ENCODE measurements around the gene CD207.
"Not testable (repeated sequence)": the region's sequence is repeated elsewhere in the genome, so short reads cannot be mapped to it uniquely, and the experiment has no call there.

The CD207 gene

GRCh38 chr2:70828914-70829824 lies 6.4 kb downstream of the CD207 start:
- DNase-seq (ENCODE audit: low read depth) = no peak

- DNase-seq (ENCODE audit: low read depth) = no peak
These were observed 7.5 kb downstream of the CD207 start for GRCh38 chr2:70828115-70828514.

GRCh38 chr2:70827388-70827787 lies 8.2 kb downstream of the CD207 start:
- no peak for DNase-seq (ENCODE audit: low read depth)

- DNase-seq (ENCODE audit: low read depth) = no peak
These were observed 8.8 kb downstream of the CD207 start for GRCh38 chr2:70826696-70827350.

GRCh38 chr2:70823249-70823648 lies 12.4 kb downstream of the CD207 start:
- no peak for DNase-seq (ENCODE audit: low read depth)

GRCh38 chr2:70822843-70823242 lies 12.8 kb downstream of the CD207 start:
- no peak for DNase-seq (ENCODE audit: low read depth)

GRCh38 chr2:70820499-70820898 lies 15.1 kb downstream of the CD207 start, which contains the start of gene CLEC4F:
CLEC4F (minus strand) TSS chr2:70820599; CDS start chr2:70820523, 76 bp downstream.
- DNase-seq (ENCODE audit: low read depth) = no peak

- no peak for DNase-seq (ENCODE audit: low read depth)
These were observed 18.2 kb downstream of the CD207 start for GRCh38 chr2:70817284-70817954.

GRCh38 chr2:70816726-70817125 lies 18.9 kb downstream of the CD207 start:
- DNase-seq (ENCODE audit: low read depth) = no peak

GRCh38 chr2:70808983-70809958 lies 26.3 kb downstream of the CD207 start:
- no peak for DNase-seq (ENCODE audit: low read depth)

- no peak for DNase-seq (ENCODE audit: low read depth)
These were observed 27.8 kb downstream of the CD207 start for GRCh38 chr2:70807828-70808118.

GRCh38 chr2:70807102-70807827 lies 28.4 kb downstream of the CD207 start:
- DNase-seq (ENCODE audit: low read depth) = no peak

- no peak for DNase-seq (ENCODE audit: low read depth)
These were observed 29.0 kb downstream of the CD207 start for GRCh38 chr2:70806620-70807019.

GRCh38 chr2:70806013-70806412 lies 29.6 kb downstream of the CD207 start:
- DNase-seq (ENCODE audit: low read depth) = no peak

GRCh38 chr2:70801607-70802263 lies 33.9 kb downstream of the CD207 start:
- DNase-seq (ENCODE audit: low read depth) = no peak

- DNase-seq (ENCODE audit: low read depth) = no peak
These were observed 35.9 kb downstream of the CD207 start for GRCh38 chr2:70799706-70800105.

- not testable (repeated sequence) for DNase-seq (ENCODE audit: low read depth)
These were observed 37.6 kb downstream of the CD207 start for GRCh38 chr2:70797996-70798395.

GRCh38 chr2:70797506-70797905 lies 38.1 kb downstream of the CD207 start:
- no peak for DNase-seq (ENCODE audit: low read depth)

GRCh38 chr2:70796262-70796661 lies 39.4 kb downstream of the CD207 start:
- no peak for DNase-seq (ENCODE audit: low read depth)

GRCh38 chr2:70795164-70795995 lies 40.2 kb downstream of the CD207 start:
- DNase-seq (ENCODE audit: low read depth) = no peak
